HCT116 (cell line): ENCODE results near the gene PIGM. TPM values are rescaled to one million over a fixed set of nuclear protein-coding genes. Genes with fewer than 3 reads are reported as not detected.

ENCODE experiments used
- ATAC-seq: fragments of 200-7000 bp; cut with Tn5 transposase; 2 replicates; pipeline ENCODE4 v1.9.1; 2020; ENCODE audit warnings: mild to moderate bottlenecking, moderate library complexity
- BruUV-seq: library from RNA; stranded (reverse); fragments of 400-500 nt; replicated peaks from 2 replicates; lab custom pipeline; 2021; lab: Mats Ljungman, UMichigan
- CTCF ChIA-PET: fragments of 300-600 bp; sonication (Branson Sonifier 250); formaldehyde crosslinking; loops from one replicate; lab custom pipeline; 2021; ENCODE audit warnings: antibody characterized with exemption; lab: Charles Lee
- POLR2A ChIA-PET: fragments of 300-600, 350-600 bp; sonication (Branson Sonifier 250); formaldehyde crosslinking; loops from one replicate; lab custom pipeline; 2021; ENCODE audit warnings: antibody characterized with exemption; lab: Charles Lee
- RAD21 ChIA-PET, 2 experiments: fragments of 300-600 bp; sonication (Branson Sonifier 250); formaldehyde crosslinking; loops; one replicate each; lab custom pipeline; 2023; ENCODE audit warnings: low total read pairs in 2 of 2; ENCODE audit not compliant: uncharacterized antibody in 2 of 2, unreplicated experiment in 2 of 2, low non-redundant PET in 1 of 2; lab: Charles Lee
- DNase-seq: peaks from one replicate; pipeline ENCODE4 v3.0.0-alpha.2; 2010; ENCODE audit warnings: low read depth, low spot score
- H2AFZ ChIP-seq: fragments of 200-600 bp; shearing (Covaris generic), sonication (generic); 2 replicates; pipeline ENCODE4 v1.6.1; 2017; ENCODE audit warnings: low read depth, mixed run types, mixed read lengths, antibody characterized with exemption, low read length; ENCODE audit not compliant: poor library complexity, severe bottlenecking
- H3K27ac ChIP-seq: 2 replicates; pipeline ENCODE4 v1.5.1; 2012; ENCODE audit warnings: low read depth, low read length
- H3K27me3 ChIP-seq: fragments of 200-600 bp; sonication (generic); 2 replicates; pipeline ENCODE4 v1.6.1; 2016; ENCODE audit warnings: mixed run types, low read length, mixed read lengths; ENCODE audit not compliant: insufficient read depth
- H3K36me3 ChIP-seq, 2 experiments: fragments of 200-500 bp in 1 of 2; fragments of 200-600 bp in 1 of 2; sonication (Bioruptor generic) in 1 of 2; sonication (generic) in 1 of 2; 2 replicates each; pipeline versions ENCODE4 v1.5.1 to v1.6.1; 2014 to 2016; ENCODE audit warnings: low read length in 2 of 2, inconsistent platforms in 1 of 2, mixed read lengths in 1 of 2, mixed run types in 1 of 2; ENCODE audit not compliant: insufficient read depth in 2 of 2, control insufficient read depth in 1 of 2
- H3K4me1 ChIP-seq, 2 experiments: fragments of 200-600 bp in 1 of 2; sonication (generic) in 1 of 2; 2 replicates each; pipeline versions ENCODE4 v1.5.1 to v1.6.1; 2012 to 2017; ENCODE audit warnings: low read length in 2 of 2, inconsistent platforms in 1 of 2, mild to moderate bottlenecking in 1 of 2, mixed read lengths in 1 of 2, mixed run types in 1 of 2, moderate library complexity in 1 of 2; ENCODE audit not compliant: insufficient read depth in 2 of 2, control insufficient read depth in 1 of 2
- H3K4me2 ChIP-seq: fragments of 200-600 bp; sonication (generic); 2 replicates; pipeline ENCODE4 v1.6.1; 2017; ENCODE audit warnings: mixed run types, low read length, mixed read lengths
- H3K4me3 ChIP-seq, 2 experiments: fragments of 200-600 bp in 1 of 2; sonication (generic) in 1 of 2; replicated peaks in 1 of 2; 2 replicates each; pipeline ENCODE4 v1.5.1; 2011 to 2016; ENCODE audit warnings: low read length in 2 of 2, control low read depth in 1 of 2, low read depth in 1 of 2, mild to moderate bottlenecking in 1 of 2, mixed read lengths in 1 of 2, mixed run types in 1 of 2
- H3K79me2 ChIP-seq: fragments of 200-600 bp; sonication (generic); 2 replicates; pipeline ENCODE4 v1.6.1; 2017; ENCODE audit warnings: mild to moderate bottlenecking, mixed run types, low read length, moderate library complexity, mixed read lengths; ENCODE audit not compliant: insufficient read depth
- H3K9ac ChIP-seq: fragments of 200-600 bp; sonication (generic); 2 replicates; pipeline ENCODE4 v1.6.1; 2016; ENCODE audit warnings: low read length, mixed read lengths
- H3K9me2 ChIP-seq: fragments of 200-600 bp; sonication (generic), shearing (Covaris generic); 2 replicates; pipeline ENCODE4 v1.6.1; 2017; ENCODE audit warnings: mixed run types, mild to moderate bottlenecking, moderate library complexity; ENCODE audit not compliant: insufficient read depth
- H3K9me3 ChIP-seq, 2 experiments: fragments of 200-500 bp in 1 of 2; fragments of 200-600 bp in 1 of 2; sonication (Bioruptor generic) in 1 of 2; sonication (generic) in 1 of 2; 2 replicates each; pipeline ENCODE4 v1.6.1; 2014 to 2017; ENCODE audit warnings: low read length in 2 of 2, mixed read lengths in 2 of 2, inconsistent platforms in 1 of 2, low read depth in 1 of 2, mild to moderate bottlenecking in 1 of 2, mixed run types in 1 of 2, moderate library complexity in 1 of 2; ENCODE audit not compliant: control insufficient read depth in 1 of 2, insufficient read depth in 1 of 2
- H4K20me1 ChIP-seq: fragments of 200-600 bp; sonication (generic), shearing (Covaris generic); 2 replicates; pipeline ENCODE4 v1.6.1; 2017; ENCODE audit warnings: mixed run types, mild to moderate bottlenecking, moderate library complexity; ENCODE audit not compliant: insufficient read depth
- ATF3 ChIP-seq: IDR thresholded peaks from 2 replicates; pipeline ENCODE4 v1.6.1; 2012
- CBX3 ChIP-seq: IDR thresholded peaks from 2 replicates; pipeline ENCODE4 v1.6.1; 2012; ENCODE audit warnings: low read depth
- ELF1 ChIP-seq: IDR thresholded peaks from 2 replicates; pipeline ENCODE4 v1.6.1; 2012; ENCODE audit warnings: low read depth, borderline replicate concordance
- EZH2 ChIP-seq: fragments of 200-600 bp; sonication (generic); IDR thresholded peaks from 2 replicates; pipeline ENCODE4 v1.6.1; 2017; ENCODE audit warnings: antibody characterized with exemption, mixed run types
- EZH2phosphoT487 ChIP-seq: fragments of 200-600 bp; IDR thresholded peaks from 2 replicates; pipeline ENCODE4 v1.6.1; 2018; ENCODE audit warnings: antibody characterized with exemption, borderline replicate concordance
- MAX ChIP-seq: IDR thresholded peaks from 2 replicates; pipeline ENCODE4 v1.6.1; 2012
- SP1 ChIP-seq: IDR thresholded peaks from 2 replicates; pipeline ENCODE4 v1.6.1; 2012; ENCODE audit warnings: low read depth
- SRF ChIP-seq: IDR thresholded peaks from 2 replicates; pipeline ENCODE4 v1.6.1; 2012; ENCODE audit warnings: low read depth
- intact Hi-C: fragments of 100-400 bp; cut with micrococcal nuclease; formaldehyde crosslinking; loops from 2 replicates; pipeline ENCODE4 v1.10.0; 2022
- total RNA-seq: library from RNA; stranded (reverse); gene quantifications from one replicate; pipeline ENCODE4 v1.2.1, GENCODE V29; 2021; ENCODE audit not compliant: unreplicated experiment

Gene PIGM
- total RNA-seq, 1 experiment from 2014 or later: 4.1 TPM

- POLR2A ChIA-PET: no interaction called here
- H3K79me2 ChIP-seq: no peaks in the 10 kb centered on the region
- H3K9ac ChIP-seq: no peak overlapping the region
- no peak overlapping the region for H2AFZ ChIP-seq
- H3K9me3 ChIP-seq: no peaks in the 10 kb centered on the region
- RAD21 ChIA-PET: no interaction called here
- H3K27ac ChIP-seq: no peak overlapping the region
- H3K4me1 ChIP-seq: no peaks in the 10 kb centered on the region
- no peaks in the 10 kb centered on the region for H3K36me3 ChIP-seq
- ATAC-seq (no peak), DNase-seq (no peak)
- intact Hi-C loops: no loop called here
- peaks cover 13% of the 10 kb centered on the region; the same call in 1 of the 2 replicates for H3K27me3 ChIP-seq
- BruUV-seq: no TSS peak
- no peaks in the 10 kb centered on the region for H3K9me2 ChIP-seq
- CTCF ChIA-PET: no interaction called here
- H3K4me3 ChIP-seq: no peak overlapping the region
- no peak overlapping the region for H3K4me2 ChIP-seq
- no peak for TF ChIP-seq ATF3
- TF ChIP-seq, all 23 proteins: peak for 0
- no peaks in the 10 kb centered on the region for H4K20me1 ChIP-seq
Measured at GRCh38 chr1:159985473-159985872, 46.3 kb downstream of the PIGM start.

GRCh38 chr1:159983681-159984080 is 48.1 kb downstream of the PIGM start:
- ChIA-PET CTCF (interaction anchor here (1.6 kb wide), 1 partner anchor 23 kb away, joined by 3 read pairs; no protein-coding TSS in a partner anchor), POLR2A (no interaction called here), RAD21 (no interaction called here)
- Histone ChIP-seq H3K36me3 (no peaks in the 10 kb centered on the region), H3K4me2 (no peak overlapping the region), H2AFZ (no peak overlapping the region), H3K4me1 (no peaks in the 10 kb centered on the region), H3K4me3 (no peak overlapping the region), H4K20me1 (no peaks in the 10 kb centered on the region), H3K9ac (no peak overlapping the region), H3K27ac (no peak overlapping the region), H3K79me2 (no peaks in the 10 kb centered on the region), H3K27me3 (peaks cover 26% of the 10 kb centered on the region), H3K9me2 (no peaks in the 10 kb centered on the region), H3K9me3 (no peaks in the 10 kb centered on the region)
- DNase-seq (no peak), ATAC-seq (no peak)
- TF ChIP-seq EZH2 (no peak), MAX (no peak), CBX3 (no peak), ELF1 (no peak), SRF (no peak), EZH2phosphoT487 (no peak), SP1 (no peak)
- BruUV-seq: no TSS peak
- intact Hi-C loops: no loop called here
